Transverse colon (tissue), 3 donors: Measurements from ENCODE around the gene HJV.

Experiments used
- CTCF ChIP-seq, 5 experiments: fragments of 200-600 bp in 3 of 5; fragments of 450-650 bp in 2 of 5; sonication (generic) in 3 of 5; IDR thresholded peaks; 1 replicate in 2 of 5; 2 replicates in 3 of 5; pipeline ENCODE4 v1.5.1; 2016 to 2017; ENCODE audit warnings: antibody characterized with exemption in 5 of 5, inconsistent platforms in 3 of 5, mild to moderate bottlenecking in 2 of 5, moderate library complexity in 1 of 5
- EP300 ChIP-seq: sonication (generic); formaldehyde crosslinking; IDR thresholded peaks from one replicate; pipeline ENCODE4 v1.6.1; 2017; ENCODE audit warnings: antibody characterized with exemption, low read depth
- POLR2A ChIP-seq: fragments of 450-650 bp; IDR thresholded peaks from one replicate; pipeline ENCODE4 v1.6.1; 2016; ENCODE audit warnings: antibody characterized with exemption, mild to moderate bottlenecking, moderate library complexity

- no peak for TF ChIP-seq CTCF (IDR thresholded peaks at IDR 0.05)
- TF ChIP-seq EP300: no peak
- TF ChIP-seq POLR2A: no peak
Measured at GRCh38 chr1:145992958-145993617, 28.4 kb downstream of the HJV start.
